ENCODE measurements around the gene STXBP4. TPM values are rescaled to one million over a fixed set of nuclear protein-coding genes. Genes with fewer than 3 reads are reported as not detected.

The STXBP4 gene
- total RNA-seq, 1 experiment from 2014 or later = 13.6 TPM

DNA sequence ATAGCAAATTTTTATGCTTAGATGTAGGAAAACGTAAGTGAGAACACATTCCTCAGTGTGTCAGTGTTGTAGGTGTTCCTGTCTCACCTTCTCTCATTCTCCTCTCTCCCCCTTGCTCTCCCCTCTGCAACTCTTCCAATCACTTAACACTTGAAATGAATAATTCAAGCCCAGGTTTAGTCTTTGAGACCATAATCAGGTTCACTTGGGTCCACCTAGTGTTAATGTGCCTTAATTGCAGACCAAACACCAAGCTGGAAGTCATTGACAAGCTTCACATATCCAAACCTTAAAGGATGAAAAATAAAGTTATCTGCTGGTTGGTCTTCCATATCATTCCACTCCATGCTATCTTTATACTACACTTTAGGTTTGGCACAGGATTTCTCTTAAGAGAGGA lies 37.0 kb downstream of the STXBP4 start (continued):
- TF ChIP-seq, protein P1, sequence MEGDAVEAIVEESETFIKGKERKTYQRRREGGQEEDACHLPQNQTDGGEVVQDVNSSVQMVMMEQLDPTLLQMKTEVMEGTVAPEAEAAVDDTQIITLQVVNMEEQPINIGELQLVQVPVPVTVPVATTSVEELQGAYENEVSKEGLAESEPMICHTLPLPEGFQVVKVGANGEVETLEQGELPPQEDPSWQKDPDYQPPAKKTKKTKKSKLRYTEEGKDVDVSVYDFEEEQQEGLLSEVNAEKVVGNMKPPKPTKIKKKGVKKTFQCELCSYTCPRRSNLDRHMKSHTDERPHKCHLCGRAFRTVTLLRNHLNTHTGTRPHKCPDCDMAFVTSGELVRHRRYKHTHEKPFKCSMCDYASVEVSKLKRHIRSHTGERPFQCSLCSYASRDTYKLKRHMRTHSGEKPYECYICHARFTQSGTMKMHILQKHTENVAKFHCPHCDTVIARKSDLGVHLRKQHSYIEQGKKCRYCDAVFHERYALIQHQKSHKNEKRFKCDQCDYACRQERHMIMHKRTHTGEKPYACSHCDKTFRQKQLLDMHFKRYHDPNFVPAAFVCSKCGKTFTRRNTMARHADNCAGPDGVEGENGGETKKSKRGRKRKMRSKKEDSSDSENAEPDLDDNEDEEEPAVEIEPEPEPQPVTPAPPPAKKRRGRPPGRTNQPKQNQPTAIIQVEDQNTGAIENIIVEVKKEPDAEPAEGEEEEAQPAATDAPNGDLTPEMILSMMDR (IDR thresholded peaks at IDR 0.05 in 2 of 3, conservative IDR thresholded peaks at IDR 0.05 in 1 of 3; ENCODE audit: borderline replicate concordance in 1 of 3, insufficient read depth in 1 of 3, low read depth in 2 of 3, low read length in 2 of 3) = peak; percentile 16 to 80 (median 76); a peak in 4 of 6 replicates

DNA sequence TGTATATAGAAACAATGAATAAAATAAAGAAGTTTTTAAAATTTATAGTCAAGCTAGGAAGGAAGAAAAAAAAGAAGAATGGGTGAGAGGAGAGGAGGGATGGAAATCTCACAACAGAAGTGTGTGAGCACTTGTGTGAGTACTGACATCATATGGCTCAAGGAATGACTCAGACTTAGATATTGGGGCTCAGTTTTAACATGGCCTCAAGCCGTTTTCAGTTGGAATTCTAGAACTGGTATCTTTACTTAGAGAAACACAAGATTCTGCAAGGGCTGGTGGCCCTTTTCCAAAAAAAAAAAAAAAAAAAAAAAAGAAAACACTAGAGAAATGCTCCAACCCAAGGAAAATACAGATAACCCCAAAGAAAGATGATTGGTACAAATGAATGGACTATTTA lies 55.1 kb downstream of the STXBP4 start:
- ChIA-PET POLR2A (no interaction called here), CTCF (no interaction called here), RAD21 (ENCODE audit: low non-redundant PET in 1 of 2, low total read pairs in 2 of 2, uncharacterized antibody in 2 of 2, unreplicated experiment in 2 of 2) (no interaction called here)
- no peaks in the 10 kb centered on the region for H3K9me2 ChIP-seq (ENCODE audit: insufficient read depth)
- no peak overlapping the region for H3K27ac ChIP-seq (ENCODE audit: low read depth, low read length)
- ATAC-seq = no peak
- no peak overlapping the region for H3K4me2 ChIP-seq (ENCODE audit: low read length)
- H3K36me3 ChIP-seq (ENCODE audit: control insufficient read depth in 1 of 2, insufficient read depth in 2 of 2, low read length in 2 of 2) = no peaks in the 10 kb centered on the region; a peak in 1 of 4 replicates
- no peaks in the 10 kb centered on the region for H4K20me1 ChIP-seq (ENCODE audit: insufficient read depth)
- intact Hi-C loops (cut with micrococcal nuclease) = no loop called here
- H2AFZ ChIP-seq (ENCODE audit: low read depth, low read length, poor library complexity, severe bottlenecking) = no peak overlapping the region
- no peaks in the 10 kb centered on the region for H3K27me3 ChIP-seq (ENCODE audit: insufficient read depth, low read length)
- H3K9ac ChIP-seq (ENCODE audit: low read length) = no peak overlapping the region
- BruUV-seq (replicated peaks) = no TSS peak
- TF ChIP-seq, protein P1 (IDR thresholded peaks at IDR 0.05 in 2 of 3, conservative IDR thresholded peaks at IDR 0.05 in 1 of 3; ENCODE audit: borderline replicate concordance in 1 of 3, insufficient read depth in 1 of 3, low read depth in 2 of 3, low read length in 2 of 3) = no peak
- TF ChIP-seq SRF (IDR thresholded peaks at IDR 0.05; ENCODE audit: low read depth) (no peak), SP1 (IDR thresholded peaks at IDR 0.05; ENCODE audit: low read depth) (no peak), CBX3 (IDR thresholded peaks at IDR 0.05; ENCODE audit: low read depth) (no peak), EGR1 (IDR thresholded peaks at IDR 0.05; ENCODE audit: low read depth) (no peak), TCF7L2 (IDR thresholded peaks at IDR 0.05; ENCODE audit: borderline replicate concordance, extremely low read depth, insufficient read depth, insufficient read length) (no peak), CEBPB (IDR thresholded peaks at IDR 0.05; ENCODE audit: low read depth) (no peak), RAD21 (IDR thresholded peaks at IDR 0.05; ENCODE audit: low read depth) (no peak)
- TF ChIP-seq, protein P2, sequence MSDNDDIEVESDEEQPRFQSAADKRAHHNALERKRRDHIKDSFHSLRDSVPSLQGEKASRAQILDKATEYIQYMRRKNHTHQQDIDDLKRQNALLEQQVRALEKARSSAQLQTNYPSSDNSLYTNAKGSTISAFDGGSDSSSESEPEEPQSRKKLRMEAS (IDR thresholded peaks at IDR 0.05) = no peak
- TF ChIP-seq, protein P3, sequence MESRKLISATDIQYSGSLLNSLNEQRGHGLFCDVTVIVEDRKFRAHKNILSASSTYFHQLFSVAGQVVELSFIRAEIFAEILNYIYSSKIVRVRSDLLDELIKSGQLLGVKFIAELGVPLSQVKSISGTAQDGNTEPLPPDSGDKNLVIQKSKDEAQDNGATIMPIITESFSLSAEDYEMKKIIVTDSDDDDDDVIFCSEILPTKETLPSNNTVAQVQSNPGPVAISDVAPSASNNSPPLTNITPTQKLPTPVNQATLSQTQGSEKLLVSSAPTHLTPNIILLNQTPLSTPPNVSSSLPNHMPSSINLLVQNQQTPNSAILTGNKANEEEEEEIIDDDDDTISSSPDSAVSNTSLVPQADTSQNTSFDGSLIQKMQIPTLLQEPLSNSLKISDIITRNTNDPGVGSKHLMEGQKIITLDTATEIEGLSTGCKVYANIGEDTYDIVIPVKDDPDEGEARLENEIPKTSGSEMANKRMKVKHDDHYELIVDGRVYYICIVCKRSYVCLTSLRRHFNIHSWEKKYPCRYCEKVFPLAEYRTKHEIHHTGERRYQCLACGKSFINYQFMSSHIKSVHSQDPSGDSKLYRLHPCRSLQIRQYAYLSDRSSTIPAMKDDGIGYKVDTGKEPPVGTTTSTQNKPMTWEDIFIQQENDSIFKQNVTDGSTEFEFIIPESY (IDR thresholded peaks at IDR 0.05; ENCODE audit: extremely low read depth, insufficient replicate concordance, low read length) = no peak
- TF ChIP-seq, protein P4, sequence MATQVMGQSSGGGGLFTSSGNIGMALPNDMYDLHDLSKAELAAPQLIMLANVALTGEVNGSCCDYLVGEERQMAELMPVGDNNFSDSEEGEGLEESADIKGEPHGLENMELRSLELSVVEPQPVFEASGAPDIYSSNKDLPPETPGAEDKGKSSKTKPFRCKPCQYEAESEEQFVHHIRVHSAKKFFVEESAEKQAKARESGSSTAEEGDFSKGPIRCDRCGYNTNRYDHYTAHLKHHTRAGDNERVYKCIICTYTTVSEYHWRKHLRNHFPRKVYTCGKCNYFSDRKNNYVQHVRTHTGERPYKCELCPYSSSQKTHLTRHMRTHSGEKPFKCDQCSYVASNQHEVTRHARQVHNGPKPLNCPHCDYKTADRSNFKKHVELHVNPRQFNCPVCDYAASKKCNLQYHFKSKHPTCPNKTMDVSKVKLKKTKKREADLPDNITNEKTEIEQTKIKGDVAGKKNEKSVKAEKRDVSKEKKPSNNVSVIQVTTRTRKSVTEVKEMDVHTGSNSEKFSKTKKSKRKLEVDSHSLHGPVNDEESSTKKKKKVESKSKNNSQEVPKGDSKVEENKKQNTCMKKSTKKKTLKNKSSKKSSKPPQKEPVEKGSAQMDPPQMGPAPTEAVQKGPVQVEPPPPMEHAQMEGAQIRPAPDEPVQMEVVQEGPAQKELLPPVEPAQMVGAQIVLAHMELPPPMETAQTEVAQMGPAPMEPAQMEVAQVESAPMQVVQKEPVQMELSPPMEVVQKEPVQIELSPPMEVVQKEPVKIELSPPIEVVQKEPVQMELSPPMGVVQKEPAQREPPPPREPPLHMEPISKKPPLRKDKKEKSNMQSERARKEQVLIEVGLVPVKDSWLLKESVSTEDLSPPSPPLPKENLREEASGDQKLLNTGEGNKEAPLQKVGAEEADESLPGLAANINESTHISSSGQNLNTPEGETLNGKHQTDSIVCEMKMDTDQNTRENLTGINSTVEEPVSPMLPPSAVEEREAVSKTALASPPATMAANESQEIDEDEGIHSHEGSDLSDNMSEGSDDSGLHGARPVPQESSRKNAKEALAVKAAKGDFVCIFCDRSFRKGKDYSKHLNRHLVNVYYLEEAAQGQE (IDR thresholded peaks at IDR 0.05; ENCODE audit: low read depth) = no peak
- H3K79me2 ChIP-seq (ENCODE audit: insufficient read depth, low read length) = no peaks in the 10 kb centered on the region
- H3K9me3 ChIP-seq (ENCODE audit: control insufficient read depth in 1 of 2, insufficient read depth in 1 of 2, low read depth in 1 of 2, low read length in 2 of 2) = no peaks in the 10 kb centered on the region
- no peak overlapping the region for H3K4me3 ChIP-seq (replicated peaks in 1 of 2; ENCODE audit: low read depth in 1 of 2, low read length in 2 of 2)
- H3K4me1 ChIP-seq (ENCODE audit: control insufficient read depth in 1 of 2, insufficient read depth in 2 of 2, low read length in 2 of 2) = no peaks in the 10 kb centered on the region
- DNase-seq (ENCODE audit: low read depth, low spot score) = no peak
